GM12874 (cell line): Measurements from ENCODE around the gene MAOB.

ENCODE experiments used
- CTCF ChIP-seq: IDR thresholded peaks from 2 replicates; pipeline ENCODE4 v1.5.1; 2011; ENCODE audit warnings: low read depth, mild to moderate bottlenecking, control low read depth, low read length, moderate library complexity; ENCODE audit not compliant: insufficient read depth

MAOB gene

GRCh38 chrX:43734444-43734843 lies 147.8 kb downstream of the MAOB start:
- no peak for TF ChIP-seq CTCF

DNA sequence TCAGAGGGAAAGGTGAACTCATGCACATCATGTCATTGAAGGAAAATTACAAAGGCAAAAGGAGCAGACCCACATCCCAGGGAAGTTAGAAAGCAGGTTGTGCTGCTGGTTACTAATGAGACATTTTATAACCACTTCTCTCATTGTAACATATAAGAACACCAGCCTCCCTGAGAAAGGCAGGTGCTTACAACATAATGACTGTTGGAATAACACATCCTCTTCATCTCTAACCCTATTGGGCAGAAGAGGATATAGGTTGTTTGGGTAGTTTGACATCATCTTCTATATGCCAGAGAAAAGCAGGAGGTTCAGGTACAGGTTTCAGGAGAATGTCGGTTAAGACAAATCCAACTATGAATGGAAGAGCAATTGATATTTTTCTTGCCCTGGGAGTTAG lies 148.6 kb downstream of the MAOB start:
- no peak for TF ChIP-seq CTCF

GRCh38 chrX:43731086-43731485 lies 151.2 kb downstream of the MAOB start:
- TF ChIP-seq CTCF, result no peak

- no peak for TF ChIP-seq CTCF
Observed at GRCh38 chrX:43728966-43729365, 153.3 kb downstream of the MAOB start.

- TF ChIP-seq CTCF, result no peak
Observed at GRCh38 chrX:43728002-43728401, 154.2 kb downstream of the MAOB start.

- no peak for TF ChIP-seq CTCF
Observed at GRCh38 chrX:43720961-43721360, 161.3 kb downstream of the MAOB start.

DNA sequence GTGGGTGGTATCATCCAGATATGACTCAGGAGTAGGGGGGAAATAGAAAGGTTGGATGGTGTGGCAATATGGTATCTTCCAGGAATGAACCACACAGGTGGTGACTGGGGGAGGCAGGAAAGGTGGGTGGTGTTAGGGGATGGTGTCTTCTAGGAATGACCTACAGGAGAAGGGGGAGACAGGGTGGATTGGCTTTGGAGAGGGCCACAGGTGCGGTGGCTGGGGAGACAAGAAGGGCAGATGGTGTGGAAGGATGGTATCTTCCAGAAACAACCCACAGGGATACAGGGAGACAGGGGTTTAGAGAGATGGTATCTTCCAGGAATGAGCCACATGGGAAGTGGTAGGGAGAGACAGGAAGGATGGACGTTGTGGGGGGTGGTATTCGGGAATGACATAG lies 162.2 kb downstream of the MAOB start:
- no peak for TF ChIP-seq CTCF

- TF ChIP-seq CTCF, result no peak
Observed at GRCh38 chrX:43718956-43719355, 163.3 kb downstream of the MAOB start.
